Ascending aorta (tissue), 2 donors: Measurements from ENCODE around the gene NTSR1. TPM values are rescaled to one million over a fixed set of nuclear protein-coding genes. Genes with fewer than 3 reads are reported as not detected.

Source experiments
- DNase-seq, 2 donors: peaks; one replicate each; pipeline ENCODE4 v3.0.0-alpha.2; 2019; ENCODE audit warnings: low spot score in 2 of 2
- H3K27ac ChIP-seq, 2 donors: fragments of 200-600 bp; sonication (generic); one replicate each; pipeline ENCODE4 v1.5.1; 2016 to 2017; ENCODE audit warnings: mild to moderate bottlenecking in 1 of 2
- H3K27me3 ChIP-seq: fragments of 200-600 bp; sonication (generic); one replicate; pipeline ENCODE4 v1.5.1; 2017
- H3K36me3 ChIP-seq, 2 donors: fragments of 200-600 bp; sonication (generic); one replicate each; pipeline ENCODE4 v1.5.1; 2016
- H3K4me1 ChIP-seq, 2 donors: fragments of 200-600 bp; sonication (generic); one replicate each; pipeline ENCODE4 v1.5.1; 2016 to 2017; ENCODE audit warnings: mild to moderate bottlenecking in 1 of 2
- H3K4me3 ChIP-seq, 2 donors: fragments of 200-600 bp; sonication (generic); one replicate each; pipeline ENCODE4 v1.5.1; 2016 to 2017; ENCODE audit warnings: mild to moderate bottlenecking in 1 of 2
- H3K9me3 ChIP-seq, 2 donors: fragments of 200-600 bp; sonication (generic); one replicate each; pipeline ENCODE4 v1.5.1; 2016
- intact Hi-C: fragments of 100-400 bp; cut with DNase I; formaldehyde crosslinking; loops from one replicate; pipeline ENCODE4 v1.15.1; 2023
- total RNA-seq: library from RNA; depleted of rRNA; stranded (reverse); fragments of >200 nt; gene quantifications from one replicate; pipeline ENCODE4 v1.1.0, GENCODE V29; 2016
- TF ChIP-seq, protein P1 (sequence below), 3 experiments: fragments of 200-600 bp in 2 of 3; fragments of 450-650 bp in 1 of 3; sonication (generic) in 2 of 3; IDR thresholded peaks; one replicate each; pipeline ENCODE4 v1.5.1; 2016 to 2019; ENCODE audit warnings: antibody characterized with exemption in 3 of 3, mild to moderate bottlenecking in 1 of 3, moderate library complexity in 1 of 3

Gene NTSR1
- total RNA-seq, 1 donor from 2014 or later: not detected

DNA sequence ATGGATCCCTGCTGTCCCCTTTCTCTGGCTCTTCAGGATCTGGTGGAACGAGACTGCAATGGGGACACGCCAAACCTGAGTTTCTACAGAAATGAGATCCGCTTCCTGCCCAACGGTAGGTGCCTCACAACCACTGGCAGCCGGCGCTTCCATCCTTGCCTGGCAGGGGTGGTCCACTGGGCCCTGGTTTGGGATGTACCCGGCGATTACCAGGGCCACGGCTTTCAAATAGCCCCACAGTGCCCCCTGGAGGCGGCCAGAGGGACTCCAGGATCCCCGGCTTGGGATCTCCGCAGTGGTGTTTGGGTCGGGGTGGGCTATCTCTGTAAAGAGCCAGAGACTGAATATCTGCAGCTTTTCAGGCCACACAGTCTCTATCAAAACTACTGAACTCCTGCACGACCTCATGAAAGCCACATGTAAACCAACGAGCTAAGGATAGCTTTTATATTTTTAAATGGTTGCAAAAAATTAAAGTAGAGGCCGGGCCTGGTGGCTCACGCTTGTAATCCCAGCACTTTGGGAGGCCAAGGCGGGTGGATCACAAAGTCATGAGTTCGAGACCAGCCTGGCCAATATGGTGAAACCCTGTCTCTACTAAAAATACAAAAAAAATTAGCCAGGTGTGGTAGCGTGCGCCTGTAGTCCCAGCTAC, 99.7 kb downstream of the NTSR1 start:
- TF ChIP-seq, protein P1, sequence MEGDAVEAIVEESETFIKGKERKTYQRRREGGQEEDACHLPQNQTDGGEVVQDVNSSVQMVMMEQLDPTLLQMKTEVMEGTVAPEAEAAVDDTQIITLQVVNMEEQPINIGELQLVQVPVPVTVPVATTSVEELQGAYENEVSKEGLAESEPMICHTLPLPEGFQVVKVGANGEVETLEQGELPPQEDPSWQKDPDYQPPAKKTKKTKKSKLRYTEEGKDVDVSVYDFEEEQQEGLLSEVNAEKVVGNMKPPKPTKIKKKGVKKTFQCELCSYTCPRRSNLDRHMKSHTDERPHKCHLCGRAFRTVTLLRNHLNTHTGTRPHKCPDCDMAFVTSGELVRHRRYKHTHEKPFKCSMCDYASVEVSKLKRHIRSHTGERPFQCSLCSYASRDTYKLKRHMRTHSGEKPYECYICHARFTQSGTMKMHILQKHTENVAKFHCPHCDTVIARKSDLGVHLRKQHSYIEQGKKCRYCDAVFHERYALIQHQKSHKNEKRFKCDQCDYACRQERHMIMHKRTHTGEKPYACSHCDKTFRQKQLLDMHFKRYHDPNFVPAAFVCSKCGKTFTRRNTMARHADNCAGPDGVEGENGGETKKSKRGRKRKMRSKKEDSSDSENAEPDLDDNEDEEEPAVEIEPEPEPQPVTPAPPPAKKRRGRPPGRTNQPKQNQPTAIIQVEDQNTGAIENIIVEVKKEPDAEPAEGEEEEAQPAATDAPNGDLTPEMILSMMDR (IDR thresholded peaks at IDR 0.05): peak; percentile 87 to 94 (median 90)
- Histone ChIP-seq H3K9me3 (no peaks in the 10 kb centered on the region), H3K36me3 (peaks cover 48 to 61% of the 10 kb centered on the region in 2 donors), H3K27ac (no peak overlapping the region), H3K27me3 (no peaks in the 10 kb centered on the region), H3K4me3 (no peak overlapping the region), H3K4me1 (peaks cover 16 to 35% of the 10 kb centered on the region in 2 donors)
- peak in 1 of 2 donors; percentile 84 for DNase-seq
- intact Hi-C loops: loop anchor here (1.0 to 5.0 kb wide), 2 partner anchors 140 to 156 kb away; no protein-coding TSS in a partner anchor

DNA sequence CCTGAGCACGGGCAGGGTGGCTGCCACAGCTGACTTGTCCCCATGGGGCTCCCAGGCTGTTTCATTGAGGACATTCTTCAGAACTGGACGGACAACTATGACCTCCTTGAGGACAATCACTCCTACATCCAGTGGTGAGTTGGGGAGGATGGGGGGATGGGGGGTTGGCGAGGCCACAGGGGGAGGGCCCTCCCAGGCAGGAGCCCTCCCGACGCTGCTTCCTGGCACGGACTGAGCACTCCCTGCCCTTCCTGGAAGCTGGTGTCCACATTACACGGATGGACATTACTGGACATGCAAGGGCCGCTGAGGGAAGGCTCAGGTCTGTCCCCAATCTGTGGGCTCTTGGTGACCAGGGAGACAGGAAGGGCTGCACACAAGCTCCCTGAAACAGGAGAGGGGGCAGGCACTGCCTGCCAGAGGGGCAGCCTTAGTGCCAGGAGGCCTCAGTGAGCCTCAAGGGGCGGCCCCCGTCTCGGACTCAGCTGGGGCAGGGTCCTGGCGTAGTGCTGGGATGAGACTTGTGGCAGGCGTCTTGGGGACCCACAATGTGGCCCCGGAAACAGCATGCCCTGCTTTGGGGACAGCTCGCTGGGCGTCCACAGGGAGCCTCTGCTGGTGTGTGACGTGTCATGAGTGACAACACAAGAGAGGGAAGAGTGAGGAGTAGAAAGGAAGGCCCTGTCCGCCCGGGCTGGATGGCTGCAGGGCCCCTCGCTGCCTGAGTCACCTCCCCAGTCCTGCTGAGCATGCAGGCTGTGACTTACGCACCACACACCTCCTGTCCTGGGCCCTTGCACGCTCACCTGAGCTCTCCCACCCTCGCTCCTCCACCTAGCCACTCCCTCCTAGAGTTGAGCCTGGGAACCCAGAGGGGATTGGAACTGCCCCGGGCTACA, 101.1 kb downstream of the NTSR1 start:
- Histone ChIP-seq H3K36me3 (peaks cover 52 to 67% of the 10 kb centered on the region in 2 donors), H3K4me1 (peaks cover 16 to 30% of the 10 kb centered on the region in 2 donors), H3K9me3 (no peaks in the 10 kb centered on the region), H3K27me3 (no peaks in the 10 kb centered on the region), H3K4me3 (no peak overlapping the region), H3K27ac (no peak overlapping the region)
- intact Hi-C loops: loop anchor here (5.0 kb wide), 1 partner anchor 157 kb away; no protein-coding TSS in a partner anchor
- DNase-seq: no peak
- TF ChIP-seq, protein P1 (IDR thresholded peaks at IDR 0.05): no peak

DNA sequence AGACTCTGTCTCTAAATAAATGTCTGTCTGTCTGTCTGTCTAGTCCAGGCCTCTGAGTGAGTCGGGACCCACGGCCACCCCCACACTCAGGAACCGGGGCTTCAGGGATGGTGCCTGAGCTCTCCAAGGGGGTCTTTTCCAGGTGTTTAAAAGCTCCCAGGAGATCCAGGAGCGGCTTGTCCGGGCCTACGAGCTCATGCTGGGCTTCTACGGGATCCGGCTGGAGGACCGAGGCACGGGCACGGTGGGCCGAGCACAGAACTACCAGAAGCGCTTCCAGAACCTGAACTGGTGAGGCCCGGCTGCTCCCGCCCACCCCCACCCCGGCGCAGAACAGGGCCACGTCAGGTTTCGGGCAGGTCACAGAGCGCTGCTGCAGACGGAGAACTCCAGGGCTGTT, 102.7 kb downstream of the NTSR1 start:
- intact Hi-C loops: no loop called here
- no peaks in the 10 kb centered on the region for H3K9me3 ChIP-seq
- H3K27ac ChIP-seq: no peak overlapping the region
- H3K36me3 ChIP-seq: peaks cover 52 to 67% of the 10 kb centered on the region in 2 donors
- no peak for DNase-seq
- peaks cover 14 to 32% of the 10 kb centered on the region in 2 donors for H3K4me1 ChIP-seq
- H3K4me3 ChIP-seq: no peak overlapping the region
- peaks cover 7% of the 10 kb centered on the region for H3K27me3 ChIP-seq
- TF ChIP-seq, protein P1 (IDR thresholded peaks at IDR 0.05): no peak

DNA sequence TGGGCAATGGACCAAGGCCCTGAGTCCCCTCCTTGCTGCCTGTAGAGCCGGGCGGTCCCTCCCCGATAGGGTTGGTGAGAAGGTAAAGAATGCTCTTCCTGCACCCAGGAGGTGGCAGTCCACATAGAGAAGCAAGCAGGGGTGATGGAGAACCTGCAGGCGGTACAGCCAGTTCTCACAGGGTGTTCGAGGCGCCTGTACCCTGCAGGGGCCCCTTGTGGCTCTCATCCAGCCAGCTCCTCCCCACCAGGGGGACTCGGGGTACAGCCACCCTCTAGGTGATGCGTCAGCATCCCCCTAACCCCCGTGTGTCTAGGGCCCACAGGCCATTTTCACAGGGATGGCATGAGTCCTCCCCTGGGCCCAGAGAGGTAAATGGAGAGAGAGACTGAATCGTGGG, 103.1 kb downstream of the NTSR1 start:
- Histone ChIP-seq H3K4me1 (peaks cover 14 to 32% of the 10 kb centered on the region in 2 donors), H3K9me3 (no peaks in the 10 kb centered on the region), H3K36me3 (peaks cover 52 to 67% of the 10 kb centered on the region in 2 donors), H3K27me3 (peaks cover 11% of the 10 kb centered on the region), H3K27ac (no peak overlapping the region), H3K4me3 (no peak overlapping the region)
- no peak for DNase-seq
- TF ChIP-seq, protein P1 (IDR thresholded peaks at IDR 0.05): no peak
- intact Hi-C loops: no loop called here

Other genes with a start within 250 kb of the NTSR1 start
- gene GATA5, start 232.8 kb upstream of the NTSR1 start, total RNA-seq: not detected
- gene SLCO4A1, start 66.3 kb upstream of the NTSR1 start, total RNA-seq: 160 TPM
- 5.7 TPM for gene MRGBP, start 87.6 kb downstream of the NTSR1 start, total RNA-seq
- gene OGFR, start 96.0 kb downstream of the NTSR1 start, total RNA-seq: 77.4 TPM
- 13.8 TPM for gene COL9A3, start 108.2 kb downstream of the NTSR1 start, total RNA-seq
- gene TCFL5, start 153.0 kb downstream of the NTSR1 start, total RNA-seq: 1.1 TPM
- gene DIDO1, start 217.7 kb downstream of the NTSR1 start, total RNA-seq: 42.4 TPM
- 9.2 TPM for gene GID8, start 229.3 kb downstream of the NTSR1 start, total RNA-seq
- gene SLC17A9, start 243.9 kb downstream of the NTSR1 start, total RNA-seq: 30.0 TPM